ENCODE data around the gene CLEC4E. TPM values are rescaled to one million over a fixed set of nuclear protein-coding genes. Genes with fewer than 3 reads are reported as not detected.

CLEC4E gene
- total and polyA plus RNA-seq, 2 of the 13 experiments (the other 11 are each of a cell fraction or from before 2014, with no cell fraction given): not detected

GRCh38 chr12:8589679-8590078 lies 49.0 kb upstream of the CLEC4E start (continued):
- TF ChIP-seq ZBTB40 (IDR thresholded peaks at IDR 0.05) (no peak), ZBTB40 (CRISPR knock-in tag; IDR thresholded peaks at IDR 0.05) (peak; percentile 59; the same call in 1 of the 2 replicates), ZNF383 (CRISPR knock-in tag; IDR thresholded peaks at IDR 0.05; ENCODE audit: borderline replicate concordance) (no peak), ZNF333 (CRISPR knock-in tag; IDR thresholded peaks at IDR 0.05; ENCODE audit: borderline replicate concordance) (no peak), KDM5A (IDR thresholded peaks at IDR 0.05; ENCODE audit: borderline replicate concordance, low read length) (no peak)
